GM12878 (cell line): ENCODE measurements around the gene SLC43A1. TPM values are rescaled to one million over a fixed set of nuclear protein-coding genes. Genes with fewer than 3 reads are reported as not detected.

ENCODE experiments used
- ATAC-seq: fragments of 200-7000 bp; cut with Tn5 transposase; 3 replicates; pipeline ENCODE4 v1.9.1; 2020; ENCODE audit warnings: mild to moderate bottlenecking, moderate library complexity
- BruUV-seq: library from RNA; stranded (reverse); fragments of 400-500 nt; replicated peaks from 2 replicates; lab custom pipeline; 2021; lab: Mats Ljungman, UMichigan
- CTCF ChIA-PET: fragments of 300-600 bp; sonication (Branson Sonifier 250); formaldehyde crosslinking; extraction: SDS; loops from one replicate; lab custom pipeline; 2021; ENCODE audit warnings: inconsistent platforms; lab: Yijun Ruan, JAX
- POLR2A ChIA-PET: fragments of 350-600 bp; formaldehyde crosslinking; extraction: SDS; loops from one replicate; lab custom pipeline; 2021; ENCODE audit warnings: inconsistent platforms; lab: Charles Lee
- RAD21 ChIA-PET: fragments of 300-600 bp; sonication (Branson Sonifier 250); formaldehyde crosslinking; loops from one replicate; lab custom pipeline; 2023; ENCODE audit warnings: antibody characterized with exemption; ENCODE audit not compliant: unreplicated experiment; lab: Charles Lee
- SMC1A ChIA-PET: fragments of 300-600 bp; sonication (Branson Sonifier 250); formaldehyde crosslinking; loops from one replicate; lab custom pipeline; 2023; ENCODE audit not compliant: unreplicated experiment, uncharacterized antibody; lab: Charles Lee
- DNase-seq: peaks from one replicate; pipeline ENCODE4 v3.0.0-alpha.2; 2011; ENCODE audit warnings: low read depth, low spot score
- FAIRE-seq: peaks from 3 replicates; lab custom pipeline; 2011; peaks lifted over from hg19 to GRCh38; lab: Jason Lieb, UNC
- H2AFZ ChIP-seq: 2 replicates; pipeline ENCODE4 v1.6.0; 2011; ENCODE audit warnings: low read depth, low read length, control low read depth; ENCODE audit not compliant: control insufficient read depth
- H3K27ac ChIP-seq: 2 replicates; pipeline ENCODE4 v1.5.1; 2011; ENCODE audit warnings: control low read depth; ENCODE audit not compliant: control insufficient read depth, insufficient read depth
- H3K27me3 ChIP-seq, 2 experiments: replicated peaks in 1 of 2; 2 replicates each; pipeline versions ENCODE4 v1.6.0 to v1.6.1; 2011; ENCODE audit warnings: low read length in 1 of 2; ENCODE audit not compliant: control insufficient read depth in 2 of 2, insufficient read depth in 2 of 2
- H3K36me3 ChIP-seq, 2 experiments: 2 replicates each; pipeline ENCODE4 v1.5.1; 2011; ENCODE audit warnings: low read length in 1 of 2; ENCODE audit not compliant: control insufficient read depth in 2 of 2, insufficient read depth in 2 of 2
- H3K4me1 ChIP-seq: 2 replicates; pipeline ENCODE4 v1.6.1; 2011; ENCODE audit warnings: mild to moderate bottlenecking, low read length, moderate library complexity, mixed read lengths; ENCODE audit not compliant: control insufficient read depth, insufficient read depth
- H3K4me2 ChIP-seq: 2 replicates; pipeline ENCODE4 v1.6.0; 2011; ENCODE audit warnings: control low read depth; ENCODE audit not compliant: control insufficient read depth, insufficient read depth
- H3K4me3 ChIP-seq: fragments of 200-600 bp; sonication (generic); 2 replicates; pipeline ENCODE4 v1.5.1; 2016
- H3K79me2 ChIP-seq: 2 replicates; pipeline ENCODE4 v1.6.0; 2011; ENCODE audit warnings: low read length; ENCODE audit not compliant: control insufficient read depth, insufficient read depth
- H3K9ac ChIP-seq: 2 replicates; pipeline ENCODE4 v1.8.0; 2011; ENCODE audit warnings: low read length, control low read depth, mixed read lengths; ENCODE audit not compliant: control insufficient read depth, insufficient read depth
- H3K9me3 ChIP-seq: replicated peaks from 3 replicates; pipeline ENCODE4 v1.5.1; 2011; ENCODE audit warnings: mild to moderate bottlenecking, low read length; ENCODE audit not compliant: control insufficient read depth, insufficient read depth
- H4K20me1 ChIP-seq: 2 replicates; pipeline ENCODE4 v1.6.0; 2011; ENCODE audit not compliant: control insufficient read depth, insufficient read depth
- ESRRA ChIP-seq: IDR thresholded peaks from 2 replicates; pipeline ENCODE4 v1.6.1; 2012; ENCODE audit warnings: mild to moderate bottlenecking, low read length, improper control_type of control experiment
- IKZF2 ChIP-seq, 2 experiments: fragments of 450-650 bp; IDR thresholded peaks; 2 replicates each; pipeline ENCODE4 v1.6.1; 2017; ENCODE audit warnings: mild to moderate bottlenecking in 2 of 2, moderate library complexity in 2 of 2
- IRF3 ChIP-seq: fragments of 450-650 bp; IDR thresholded peaks from 2 replicates; pipeline ENCODE4 v1.6.1; 2014; ENCODE audit warnings: mild to moderate bottlenecking
- MTA2 ChIP-seq: fragments of 450-650 bp; IDR thresholded peaks from 2 replicates; pipeline ENCODE4 v1.6.1; 2016; ENCODE audit warnings: low read depth, mild to moderate bottlenecking, moderate library complexity
- PAX5 ChIP-seq: IDR thresholded peaks from 2 replicates; pipeline ENCODE4 v1.6.1; 2011; ENCODE audit warnings: low read depth, low read length, borderline replicate concordance
- PKNOX1 ChIP-seq: fragments of 450-650 bp; IDR thresholded peaks from 2 replicates; pipeline ENCODE4 v1.6.1; 2016; ENCODE audit warnings: mild to moderate bottlenecking
- POLR2AphosphoS2 ChIP-seq: IDR thresholded peaks from 2 replicates; pipeline ENCODE4 v1.6.1; 2011; ENCODE audit warnings: low read depth, mild to moderate bottlenecking, low read length, improper control_type of control experiment, moderate library complexity
- SPI1 ChIP-seq: IDR thresholded peaks from 2 replicates; pipeline ENCODE4 v1.6.1; 2011; ENCODE audit warnings: low read depth, mild to moderate bottlenecking, low read length, moderate library complexity, borderline replicate concordance; ENCODE audit not compliant: insufficient read depth
- SREBF2 ChIP-seq: IDR thresholded peaks from 2 replicates; pipeline ENCODE4 v1.6.1; 2012; ENCODE audit warnings: mild to moderate bottlenecking, low read length
- TCF3 ChIP-seq: IDR thresholded peaks from 2 replicates; pipeline ENCODE4 v1.6.1; 2012; ENCODE audit warnings: low read depth, mild to moderate bottlenecking, low read length, borderline replicate concordance; ENCODE audit not compliant: insufficient read depth
- WGBS: methylation state at CpG from one replicate; pipeline ENCODE4 v1.1.6; 2016; ENCODE audit warnings: low lambda C conversion rate; ENCODE audit not compliant: insufficient replicate concordance, insufficient coverage; ENCODE audit errors: missing lambda C conversion rate; 5-methylcytosine and 5-hydroxymethylcytosine counted together
- in situ Hi-C: fragments of 300-500 bp; cut with MboI; formaldehyde crosslinking; loops from 9 replicates; pipeline ENCODE4 v1.14.3; 2018; ENCODE audit warnings: mixed read lengths
- intact Hi-C: fragments of 100-400 bp; cut with micrococcal nuclease; formaldehyde crosslinking; loops from one replicate; pipeline ENCODE4 v1.14.2; 2022; ENCODE audit not compliant: unreplicated experiment
- polyA plus RNA-seq, 11 experiments: library from polyadenylated mRNA; depleted of rRNA in 4 of 11; unstranded in 6 of 11; stranded (reverse) in 5 of 11; fragments of >200 nt; fragmentation: Nextera tagmentation in 4 of 11; fragmentation: Illumina TruSeq in 1 of 11; extraction: Ambion mirVana in 4 of 11; extraction: Trizol in 1 of 11; gene quantifications; 1 replicate in 1 of 11; 2 replicates in 10 of 11; pipeline versions ENCODE4 v1.2.1 to v1.2.3, GENCODE V29; 2011 to 2016; ENCODE audit warnings: inconsistent platforms in 2 of 11, missing spikeins in 2 of 11, low read depth in 1 of 11
- total RNA-seq, 4 experiments: library from RNA; depleted of rRNA in 3 of 4; stranded (reverse); fragments of >200 nt in 3 of 4; fragmentation: Illumina TruSeq in 1 of 4; extraction: Trizol in 1 of 4; gene quantifications; 2 replicates each; pipeline versions ENCODE4 v1.2.1 to v1.2.3, GENCODE V29; 2013 to 2021

SLC43A1 gene
- total and polyA plus RNA-seq, 10 of the 15 experiments (the other 5 are each of a cell fraction or from before 2014, with no cell fraction given) = 1.0 to 17.8 (median 12.6) TPM

- no peaks in the 10 kb centered on the region for H3K9me3 ChIP-seq
- in situ Hi-C loops = no loop called here
- DNase-seq = no peak
- H3K79me2 ChIP-seq = no peaks in the 10 kb centered on the region
- CTCF ChIA-PET = interaction anchor here (7.2 kb wide), 1 partner anchor 11 kb away, joined by 101 read pairs; no protein-coding TSS in a partner anchor
- intact Hi-C loops = no loop called here
- RAD21 ChIA-PET = no interaction called here
- no TSS peak for BruUV-seq
- no peak for TF ChIP-seq ESRRA
- no peak for TF ChIP-seq PAX5
- TF ChIP-seq MTA2 = no peak
- no peak for TF ChIP-seq TCF3
- TF ChIP-seq PKNOX1 = no peak
- no peak for TF ChIP-seq IKZF2 (IDR thresholded peaks at IDR 0.05)
- TF ChIP-seq POLR2AphosphoS2 = no peak
- TF ChIP-seq IRF3 = no peak
- TF ChIP-seq SREBF2 = no peak
- no peak for TF ChIP-seq SPI1
- TF ChIP-seq, all 136 proteins: peak for 0
- POLR2A ChIA-PET = no interaction called here
- H3K27me3 ChIP-seq = no peaks in the 10 kb centered on the region
- ATAC-seq = no peak
- no peaks in the 10 kb centered on the region for H3K36me3 ChIP-seq
- no peak overlapping the region for H3K9ac ChIP-seq
- H3K27ac ChIP-seq = no peak overlapping the region
- SMC1A ChIA-PET = no interaction called here
- FAIRE-seq = no peak
- WGBS = 37% methylated on average over 4 of the region's 4 CpGs
- H4K20me1 ChIP-seq = no peaks in the 10 kb centered on the region
- no peak overlapping the region for H2AFZ ChIP-seq
- no peaks in the 10 kb centered on the region for H3K4me1 ChIP-seq
- no peak overlapping the region for H3K4me2 ChIP-seq
- no peak overlapping the region for H3K4me3 ChIP-seq
These were observed 47.2 kb downstream of the SLC43A1 start for GRCh38 chr11:57468276-57468675.
